Measurements from ENCODE around the gene PTGES3L. TPM values are rescaled to one million over a fixed set of nuclear protein-coding genes. Genes with fewer than 3 reads are reported as not detected.
"Not testable (repeated sequence)": the region's sequence is repeated elsewhere in the genome, so short reads cannot be mapped to it uniquely, and the experiment has no call there.

The PTGES3L gene
- total and polyA plus RNA-seq, 2 of the 13 experiments (the other 11 are each of a cell fraction or from before 2014, with no cell fraction given): 1.2 to 2.9 TPM

DNA sequence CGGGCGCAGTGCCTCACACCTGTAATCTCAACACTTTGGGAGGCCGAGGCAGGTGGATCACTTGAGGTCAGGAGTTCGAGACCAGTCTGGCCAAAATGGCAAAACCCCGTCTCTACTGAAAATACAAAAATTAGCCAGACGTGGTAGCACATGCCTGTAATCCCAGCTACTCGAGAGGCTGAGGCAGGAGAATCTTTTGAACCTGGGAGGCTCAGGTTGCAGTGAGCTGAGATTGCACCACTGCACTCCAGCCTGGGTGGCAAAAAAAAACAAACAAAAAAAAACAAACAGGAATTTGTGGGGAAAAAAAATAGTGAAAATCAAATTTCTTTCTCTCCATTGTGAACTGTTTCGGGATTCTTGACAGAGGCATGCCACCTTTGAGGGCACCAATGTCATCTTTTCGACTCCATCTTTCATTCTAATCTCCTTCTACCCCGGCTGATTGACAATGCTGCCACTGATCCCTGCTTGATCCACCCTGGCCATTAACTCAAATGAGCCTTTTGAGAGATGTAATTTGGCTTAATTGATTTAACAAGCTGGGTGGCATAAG lies 60.3 kb downstream of the PTGES3L start:
- H3K4me2 ChIP-seq (ENCODE audit: low read depth, low read length): peak overlapping the region; percentile 85
- H3K9ac ChIP-seq (ENCODE audit: insufficient read depth, low read depth, low read length): peak overlapping the region; percentile 25; the same call in 1 of the 2 replicates
- H2AFZ ChIP-seq (ENCODE audit: low read length); H3K36me3 ChIP-seq (replicated peaks in 1 of 2; ENCODE audit: control insufficient read depth in 1 of 2, insufficient read depth in 2 of 2, low read length in 2 of 2); in situ Hi-C loops (cut with HindIII; ENCODE audit: extremely low pct_ligation_motif_present, low pct_unique_long_range_greater_than_20kb); H3K27me3 ChIP-seq (ENCODE audit: control insufficient read depth in 1 of 2, insufficient read depth in 2 of 2, low read length in 2 of 2); DNase-seq (ENCODE audit: low spot score); FAIRE-seq; H4K20me1 ChIP-seq (ENCODE audit: insufficient read depth, low read length); BruUV-seq (replicated peaks); H3K79me2 ChIP-seq (ENCODE audit: insufficient read depth, low read length); H3K9me3 ChIP-seq (ENCODE audit: low read length); CTCF ChIA-PET (ENCODE audit: low intra/inter-chr PET ratio, low total read pairs): not testable (repeated sequence)
- WGBS (ENCODE audit: low lambda C conversion rate): 10% methylated on average over 10 of the region's 10 CpGs
- TF ChIP-seq, protein P1, sequence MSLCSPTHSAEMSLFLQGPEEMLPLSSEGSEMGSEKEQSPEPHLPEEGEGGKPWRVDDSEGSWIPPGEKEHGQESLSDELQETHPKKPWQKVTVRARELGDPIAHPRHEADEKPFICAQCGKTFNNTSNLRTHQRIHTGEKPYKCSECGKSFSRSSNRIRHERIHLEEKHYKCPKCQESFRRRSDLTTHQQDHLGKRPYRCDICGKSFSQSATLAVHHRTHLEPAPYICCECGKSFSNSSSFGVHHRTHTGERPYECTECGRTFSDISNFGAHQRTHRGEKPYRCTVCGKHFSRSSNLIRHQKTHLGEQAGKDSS (CRISPR knock-in tag; IDR thresholded peaks at IDR 0.05; ENCODE audit: borderline replicate concordance, low read depth): 0 out of 2 replicates have a peak, but pooled peaks have one; percentile 34
- TF ChIP-seq ZMYM2 (CRISPR knock-in tag; IDR thresholded peaks at IDR 0.05): 0 out of 2 replicates have a peak, but pooled peaks have one; percentile 11
- TF ChIP-seq, protein P2, sequence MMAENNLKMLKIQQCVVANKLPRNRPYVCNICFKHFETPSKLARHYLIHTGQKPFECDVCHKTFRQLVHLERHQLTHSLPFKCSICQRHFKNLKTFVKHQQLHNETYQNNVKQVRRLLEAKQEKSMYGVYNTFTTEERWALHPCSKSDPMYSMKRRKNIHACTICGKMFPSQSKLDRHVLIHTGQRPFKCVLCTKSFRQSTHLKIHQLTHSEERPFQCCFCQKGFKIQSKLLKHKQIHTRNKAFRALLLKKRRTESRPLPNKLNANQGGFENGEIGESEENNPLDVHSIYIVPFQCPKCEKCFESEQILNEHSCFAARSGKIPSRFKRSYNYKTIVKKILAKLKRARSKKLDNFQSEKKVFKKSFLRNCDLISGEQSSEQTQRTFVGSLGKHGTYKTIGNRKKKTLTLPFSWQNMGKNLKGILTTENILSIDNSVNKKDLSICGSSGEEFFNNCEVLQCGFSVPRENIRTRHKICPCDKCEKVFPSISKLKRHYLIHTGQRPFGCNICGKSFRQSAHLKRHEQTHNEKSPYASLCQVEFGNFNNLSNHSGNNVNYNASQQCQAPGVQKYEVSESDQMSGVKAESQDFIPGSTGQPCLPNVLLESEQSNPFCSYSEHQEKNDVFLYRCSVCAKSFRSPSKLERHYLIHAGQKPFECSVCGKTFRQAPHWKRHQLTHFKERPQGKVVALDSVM (CRISPR knock-in tag; IDR thresholded peaks at IDR 0.05): peak; percentile 63; the same call in 1 of the 2 replicates
- TF ChIP-seq DMAP1 (CRISPR knock-in tag; IDR thresholded peaks at IDR 0.05): peak; percentile 28; the same call in 1 of the 2 replicates
- 0 out of 2 replicates have a peak, but pooled peaks have one; percentile 26 for TF ChIP-seq ZSCAN12 (CRISPR knock-in tag; IDR thresholded peaks at IDR 0.05)
- TF ChIP-seq CHCHD3 (CRISPR knock-in tag; IDR thresholded peaks at IDR 0.05): 0 out of 2 replicates have a peak, but pooled peaks have one; percentile 4
- TF ChIP-seq HOXD1 (CRISPR knock-in tag; IDR thresholded peaks at IDR 0.05): 0 out of 2 replicates have a peak, but pooled peaks have one; percentile 8
- POLR2A ChIA-PET: interaction anchor here (0.6 to 3.9 kb wide), 19 partner anchors 9 to 95 kb away, joined by 3 to 32 read pairs (median 6); partner anchors contain the start of genes BECN1, G6PC1, PSME3 and RPL27
- peak overlapping the region in 2 of 3 experiments; percentile 41 to 58; a peak in 4 of 6 replicates for H3K4me3 ChIP-seq (replicated peaks in 1 of 3; ENCODE audit: insufficient read depth in 1 of 3, low read depth in 2 of 3, low read length in 3 of 3)
- peaks cover 68% of the 10 kb centered on the region for H3K4me1 ChIP-seq (ENCODE audit: insufficient read depth, low read length)
- peak overlapping the region; percentile 57 for H3K27ac ChIP-seq (ENCODE audit: extremely low read length, insufficient read depth, low read length)
- intact Hi-C loops (cut with micrococcal nuclease; ENCODE audit: unreplicated experiment): loop anchor here (1.0 kb wide), 1 partner anchor 33 kb away; no protein-coding TSS in a partner anchor
- ATAC-seq: peak; percentile 12; the same call in 2 of the 3 replicates

Measured in HepG2 (cell line).